ENCODE measurements around the gene LYSMD2. TPM values are rescaled to one million over a fixed set of nuclear protein-coding genes. Genes with fewer than 3 reads are reported as not detected.

Gene LYSMD2
- total and polyA plus RNA-seq, 9 of the 15 experiments (the other 6 are each of a cell fraction or from before 2014, with no cell fraction given) = 4.3 to 30.3 (median 9.8) TPM

GRCh38 chr15:51751697-51752683 lies 14.5 kb upstream of the LYSMD2 start (continued):
- TF ChIP-seq ZNF277 (CRISPR knock-in tag; IDR thresholded peaks at IDR 0.05; ENCODE audit: borderline replicate concordance) = no peak
- no peak for TF ChIP-seq SMAD1 (IDR thresholded peaks at IDR 0.05; ENCODE audit: low read depth, low read length, partially characterized antibody)
- TF ChIP-seq TSHZ1 (CRISPR knock-in tag; IDR thresholded peaks at IDR 0.05) = no peak
- no peak for TF ChIP-seq IRF2 (CRISPR knock-in tag; IDR thresholded peaks at IDR 0.05)
- TF ChIP-seq ZNF511 (CRISPR knock-in tag; IDR thresholded peaks at IDR 0.05) = no peak
- TF ChIP-seq ZNF77 (CRISPR knock-in tag; IDR thresholded peaks at IDR 0.05) = no peak
- no peak for TF ChIP-seq PRDM10 (IDR thresholded peaks at IDR 0.05; ENCODE audit: partially characterized antibody)
- no peak for TF ChIP-seq SRSF3 (IDR thresholded peaks at IDR 0.05; ENCODE audit: insufficient read depth, low read length)
- no peak for TF ChIP-seq ARID1B (IDR thresholded peaks at IDR 0.05)
- peak; percentile 42; the same call in 1 of the 2 replicates for TF ChIP-seq MYC (IDR thresholded peaks at IDR 0.05; ENCODE audit: low read depth, low read length)
- TF ChIP-seq MYC (CRISPR knock-in tag; IDR thresholded peaks at IDR 0.05; ENCODE audit: borderline replicate concordance, low read depth) = no peak
- TF ChIP-seq TBP (optimal IDR thresholded peaks at IDR 0.05; ENCODE audit: low read depth, low read length) = peak; percentile 65
- no peak for TF ChIP-seq CEBPB (tag; IDR thresholded peaks at IDR 0.05)
- TF ChIP-seq SNRNP70 (optimal IDR thresholded peaks at IDR 0.05; ENCODE audit: low read depth, low read length) = no peak
- no peak for TF ChIP-seq SIX5 (IDR thresholded peaks at IDR 0.05; ENCODE audit: borderline replicate concordance in 1 of 2, insufficient read depth in 1 of 2, low read depth in 1 of 2, low read length in 2 of 2)
- TF ChIP-seq L3MBTL2 (IDR thresholded peaks at IDR 0.05) = peak; percentile 79
- peak; percentile 65 for TF ChIP-seq SAP30 (IDR thresholded peaks at IDR 0.05; ENCODE audit: borderline replicate concordance, insufficient read depth, low read depth, low read length, poor library complexity, severe bottlenecking)

Data from K562 (cell line).